H9 (cell line): Measurements from ENCODE around the gene LRRN4. TPM values are rescaled to one million over a fixed set of nuclear protein-coding genes. Genes with fewer than 3 reads are reported as not detected.

ENCODE experiments used
- DNase-seq: peaks from one replicate; pipeline ENCODE4 v3.0.0-alpha.2; 2017
- H2AFZ ChIP-seq: one replicate; pipeline ENCODE4 v1.6.1; 2013; ENCODE audit warnings: mild to moderate bottlenecking, low read length, control low read depth, moderate library complexity
- H2AK5ac ChIP-seq: 2 replicates; pipeline ENCODE4 v1.6.1; 2013; ENCODE audit warnings: low read length, control low read depth, mixed read lengths; ENCODE audit not compliant: insufficient read length
- H2BK120ac ChIP-seq: one replicate; pipeline ENCODE4 v1.6.1; 2013; ENCODE audit warnings: low read depth, mild to moderate bottlenecking, low read length, control low read depth, inconsistent platforms; ENCODE audit not compliant: poor library complexity, severe bottlenecking
- H2BK12ac ChIP-seq: 2 replicates; pipeline ENCODE4 v1.6.1; 2013; ENCODE audit warnings: low read length, control low read depth, mixed read lengths, low read depth; ENCODE audit not compliant: insufficient read length
- H2BK15ac ChIP-seq: 2 replicates; pipeline ENCODE4 v1.6.1; 2013; ENCODE audit warnings: low read depth, low read length, control low read depth
- H2BK20ac ChIP-seq: one replicate; pipeline ENCODE4 v1.6.1; 2013; ENCODE audit warnings: low read depth, mild to moderate bottlenecking, low read length, control low read depth, inconsistent platforms; ENCODE audit not compliant: poor library complexity, severe bottlenecking
- H2BK5ac ChIP-seq: 2 replicates; pipeline ENCODE4 v1.6.1; 2013; ENCODE audit warnings: low read length, control low read depth, mixed read lengths; ENCODE audit not compliant: insufficient read length
- H3K14ac ChIP-seq: 2 replicates; pipeline ENCODE4 v1.6.1; 2013; ENCODE audit warnings: low read length, control low read depth; ENCODE audit not compliant: insufficient read depth
- H3K18ac ChIP-seq: 2 replicates; pipeline ENCODE4 v1.6.1; 2013; ENCODE audit warnings: low read depth, mild to moderate bottlenecking, mixed read lengths, low read length, control low read depth; ENCODE audit not compliant: insufficient read length
- H3K23ac ChIP-seq: 2 replicates; pipeline ENCODE4 v1.6.1; 2013; ENCODE audit warnings: low read length, control low read depth, mixed read lengths, low read depth; ENCODE audit not compliant: insufficient read length
- H3K23me2 ChIP-seq: 2 replicates; pipeline ENCODE4 v1.6.1; 2013; ENCODE audit warnings: low read depth, mild to moderate bottlenecking, mixed read lengths, low read length, control low read depth; ENCODE audit not compliant: insufficient read length, poor library complexity, severe bottlenecking
- H3K27ac ChIP-seq: 2 replicates; pipeline ENCODE4 v1.5.1; 2013; ENCODE audit warnings: low read length, control low read depth, mixed read lengths, low read depth; ENCODE audit not compliant: insufficient read length
- H3K27me3 ChIP-seq: 2 replicates; pipeline ENCODE4 v1.6.1; 2013; ENCODE audit warnings: low read length, control low read depth, inconsistent platforms; ENCODE audit not compliant: insufficient read depth
- H3K4ac ChIP-seq: 2 replicates; pipeline ENCODE4 v1.6.1; 2013; ENCODE audit warnings: low read depth, mild to moderate bottlenecking, control low read depth, inconsistent platforms, low read length, moderate library complexity
- H3K4me1 ChIP-seq: 2 replicates; pipeline ENCODE4 v1.6.1; 2013; ENCODE audit warnings: low read length, control low read depth, inconsistent platforms; ENCODE audit not compliant: insufficient read depth
- H3K4me2 ChIP-seq: 2 replicates; pipeline ENCODE4 v1.6.1; 2013; ENCODE audit warnings: low read length, control low read depth, mixed read lengths; ENCODE audit not compliant: insufficient read length, insufficient read depth
- H3K56ac ChIP-seq: 2 replicates; pipeline ENCODE4 v1.6.1; 2013; ENCODE audit warnings: low read depth, mild to moderate bottlenecking, mixed read lengths, low read length, control low read depth; ENCODE audit not compliant: insufficient read length
- H3K79me1 ChIP-seq: 2 replicates; pipeline ENCODE4 v1.6.1; 2013; ENCODE audit warnings: low read depth, mild to moderate bottlenecking, moderate library complexity, low read length, control low read depth, inconsistent platforms; ENCODE audit not compliant: insufficient read depth, poor library complexity, severe bottlenecking
- H3K79me2 ChIP-seq: 2 replicates; pipeline ENCODE4 v1.6.1; 2013; ENCODE audit warnings: low read length, control low read depth, inconsistent platforms; ENCODE audit not compliant: insufficient read depth
- H3K9ac ChIP-seq: 2 replicates; pipeline ENCODE4 v1.6.1; 2013; ENCODE audit warnings: low read length, control low read depth, mixed read lengths; ENCODE audit not compliant: insufficient read length; ENCODE audit errors: extremely low read depth
- H3K9me3 ChIP-seq: one replicate; pipeline ENCODE4 v1.6.1; 2013; ENCODE audit warnings: low read depth, low read length, inconsistent platforms; ENCODE audit not compliant: control insufficient read depth
- H3T11ph ChIP-seq: one replicate; pipeline ENCODE4 v1.6.1; 2013; ENCODE audit warnings: mild to moderate bottlenecking, low read length, control low read depth, inconsistent platforms
- H4K20me1 ChIP-seq: one replicate; pipeline ENCODE4 v1.6.1; 2013; ENCODE audit not compliant: control insufficient read depth, insufficient read length, insufficient read depth
- H4K5ac ChIP-seq: 2 replicates; pipeline ENCODE4 v1.6.1; 2013; ENCODE audit warnings: low read depth, mild to moderate bottlenecking, mixed read lengths, low read length, control low read depth; ENCODE audit not compliant: insufficient read length
- H4K8ac ChIP-seq: replicated peaks from 2 replicates; pipeline ENCODE4 v1.6.1; 2013; ENCODE audit warnings: low read length, control low read depth, mixed read lengths, low read depth; ENCODE audit not compliant: insufficient read length
- H4K91ac ChIP-seq: 2 replicates; pipeline ENCODE4 v1.6.1; 2013; ENCODE audit warnings: low read depth, mild to moderate bottlenecking, moderate library complexity, mixed read lengths, low read length, control low read depth; ENCODE audit not compliant: insufficient read length
- H3K27ac Mint-ChIP-seq, 3 experiments: 2 replicates in 2 of 3; 3 replicates in 1 of 3; pipeline ENCODE4 v1.8.0; 2020 to 2021; ENCODE audit warnings: mixed read lengths in 3 of 3, mild to moderate bottlenecking in 1 of 3, moderate library complexity in 1 of 3
- H3K27me3 Mint-ChIP-seq: 2 replicates; pipeline ENCODE4 v1.8.0; 2021; ENCODE audit warnings: low read depth, mild to moderate bottlenecking, moderate library complexity, mixed read lengths
- H3K36me3 Mint-ChIP-seq, 3 experiments: 2 replicates in 2 of 3; 3 replicates in 1 of 3; pipeline ENCODE4 v1.8.0; 2020 to 2021; ENCODE audit warnings: low read depth in 3 of 3, mixed read lengths in 3 of 3; ENCODE audit not compliant: insufficient read depth in 1 of 3
- H3K4me1 Mint-ChIP-seq, 2 experiments: 2 replicates each; pipeline ENCODE4 v1.8.0; 2020; ENCODE audit warnings: mixed read lengths in 2 of 2
- H3K4me3 Mint-ChIP-seq, 2 experiments: 2 replicates in 1 of 2; 3 replicates in 1 of 2; pipeline ENCODE4 v1.8.0; 2020 to 2021; ENCODE audit warnings: mild to moderate bottlenecking in 2 of 2, mixed read lengths in 2 of 2, moderate library complexity in 1 of 2
- H3K9me3 Mint-ChIP-seq, 2 experiments: 2 replicates in 1 of 2; 3 replicates in 1 of 2; pipeline ENCODE4 v1.8.0; 2020; ENCODE audit warnings: mild to moderate bottlenecking in 2 of 2, mixed read lengths in 2 of 2, moderate library complexity in 1 of 2
- WGBS: extraction: QIAGEN DNeasy Blood & Tissue Kit; methylation state at CpG from one replicate; pipeline ENCODE4 v1.1.7; 2013; ENCODE audit warnings: missing lambda C conversion rate, low lambda C conversion rate, mixed read lengths; ENCODE audit not compliant: insufficient read length; ENCODE audit errors: extremely low coverage; 5-methylcytosine and 5-hydroxymethylcytosine counted together
- total RNA-seq: library from RNA; stranded (reverse); gene quantifications from 2 replicates; pipeline ENCODE4 v1.2.1, GENCODE V29; 2021
- TF ChIP-seq, protein P1 (sequence below): fragments of 200-600 bp; sonication (generic); conservative IDR thresholded peaks from 3 replicates; pipeline ENCODE4 v1.8.0; 2021; ENCODE audit warnings: antibody characterized with exemption, mild to moderate bottlenecking

LRRN4 gene
- total RNA-seq, 1 experiment from 2014 or later = 0.22 TPM

GRCh38 chr20:6083926-6084325, 30.1 kb upstream of the LRRN4 start:
- WGBS = no CpG with 5 or more reads among the region's 9 CpGs
- Histone ChIP-seq H3T11ph (no peak overlapping the region), H3K79me2 (no peaks in the 10 kb centered on the region), H4K5ac (no peak overlapping the region), H3K27ac (no peak overlapping the region), H3K4me1 (no peaks in the 10 kb centered on the region), H3K9me3 (no peaks in the 10 kb centered on the region), H3K18ac (no peak overlapping the region), H2BK120ac (no peak overlapping the region), H3K27me3 (no peaks in the 10 kb centered on the region), H2BK12ac (no peak overlapping the region), H3K23ac (no peak overlapping the region), H3K9ac (no peak overlapping the region), H3K14ac (no peak overlapping the region), H2AFZ (no peak overlapping the region), H2AK5ac (no peak overlapping the region), H4K20me1 (no peaks in the 10 kb centered on the region), H2BK20ac (no peak overlapping the region), H4K91ac (no peak overlapping the region), H3K4me2 (no peak overlapping the region), H3K4ac (no peak overlapping the region), H3K79me1 (no peaks in the 10 kb centered on the region), H2BK15ac (no peak overlapping the region), H4K8ac (no peak overlapping the region), H2BK5ac (no peak overlapping the region), H3K23me2 (no peaks in the 10 kb centered on the region), H3K56ac (no peak overlapping the region)
- Mint-ChIP-seq H3K36me3 (peaks cover 26 to 44% (median 29%) of the 10 kb centered on the region in 3 experiments; a peak in 6 of 7 replicates), H3K4me1 (no peaks in the 10 kb centered on the region), H3K27ac (no peak overlapping the region), H3K4me3 (no peak overlapping the region), H3K9me3 (no peaks in the 10 kb centered on the region), H3K27me3 (no peaks in the 10 kb centered on the region)
- no peak for DNase-seq
- TF ChIP-seq, protein P1, sequence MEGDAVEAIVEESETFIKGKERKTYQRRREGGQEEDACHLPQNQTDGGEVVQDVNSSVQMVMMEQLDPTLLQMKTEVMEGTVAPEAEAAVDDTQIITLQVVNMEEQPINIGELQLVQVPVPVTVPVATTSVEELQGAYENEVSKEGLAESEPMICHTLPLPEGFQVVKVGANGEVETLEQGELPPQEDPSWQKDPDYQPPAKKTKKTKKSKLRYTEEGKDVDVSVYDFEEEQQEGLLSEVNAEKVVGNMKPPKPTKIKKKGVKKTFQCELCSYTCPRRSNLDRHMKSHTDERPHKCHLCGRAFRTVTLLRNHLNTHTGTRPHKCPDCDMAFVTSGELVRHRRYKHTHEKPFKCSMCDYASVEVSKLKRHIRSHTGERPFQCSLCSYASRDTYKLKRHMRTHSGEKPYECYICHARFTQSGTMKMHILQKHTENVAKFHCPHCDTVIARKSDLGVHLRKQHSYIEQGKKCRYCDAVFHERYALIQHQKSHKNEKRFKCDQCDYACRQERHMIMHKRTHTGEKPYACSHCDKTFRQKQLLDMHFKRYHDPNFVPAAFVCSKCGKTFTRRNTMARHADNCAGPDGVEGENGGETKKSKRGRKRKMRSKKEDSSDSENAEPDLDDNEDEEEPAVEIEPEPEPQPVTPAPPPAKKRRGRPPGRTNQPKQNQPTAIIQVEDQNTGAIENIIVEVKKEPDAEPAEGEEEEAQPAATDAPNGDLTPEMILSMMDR = no peak
